HG02852 (cell line): ENCODE data around the gene WWTR1.

ENCODE experiments used
- ATAC-seq: cut with Tn5 transposase; IDR thresholded peaks from one replicate; pipeline ENCODE4 v1.9.1; 2021; ENCODE audit warnings: mild to moderate bottlenecking, moderate library complexity; ENCODE audit not compliant: unreplicated experiment

Gene WWTR1

DNA sequence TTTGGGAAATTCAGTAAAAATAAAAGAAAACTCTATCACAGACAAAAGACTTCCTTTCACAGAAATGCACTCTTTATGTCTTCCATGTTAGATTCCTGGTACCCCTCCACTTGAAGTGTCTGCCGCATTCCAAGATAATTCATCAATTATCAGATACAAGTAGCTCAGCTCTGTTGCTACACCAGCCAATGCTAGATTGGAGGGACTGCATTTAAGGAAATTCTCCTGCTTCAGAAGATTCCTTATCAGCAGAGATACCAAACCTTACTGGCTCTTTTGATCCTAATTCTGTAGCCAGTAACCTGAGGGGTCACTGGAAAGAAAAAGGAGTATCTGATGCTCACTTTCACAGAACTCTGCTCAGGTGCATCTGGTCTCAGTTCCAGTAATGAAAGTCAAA is 119.5 kb downstream of the WWTR1 start:
- ATAC-seq, result no peak

GRCh38 chr3:149536429-149536828 is 121.4 kb downstream of the WWTR1 start:
- no peak for ATAC-seq

DNA sequence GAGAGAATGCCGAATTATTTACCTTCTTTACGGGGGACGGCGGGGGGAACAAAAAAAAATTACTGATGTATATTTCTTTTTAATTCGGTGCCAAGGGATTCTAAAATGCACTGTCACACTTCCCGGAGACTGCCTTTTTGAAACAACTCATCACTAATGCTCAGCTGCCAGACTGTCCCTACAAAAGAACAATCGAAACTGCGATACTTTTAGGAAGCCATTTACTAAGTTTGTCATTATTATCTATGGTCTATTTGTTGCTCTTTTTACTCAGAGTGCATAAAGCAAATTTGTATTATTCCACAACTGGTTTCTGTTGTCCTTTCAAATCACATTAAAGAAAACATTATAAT is 122.5 kb downstream of the WWTR1 start:
- no peak for ATAC-seq

DNA sequence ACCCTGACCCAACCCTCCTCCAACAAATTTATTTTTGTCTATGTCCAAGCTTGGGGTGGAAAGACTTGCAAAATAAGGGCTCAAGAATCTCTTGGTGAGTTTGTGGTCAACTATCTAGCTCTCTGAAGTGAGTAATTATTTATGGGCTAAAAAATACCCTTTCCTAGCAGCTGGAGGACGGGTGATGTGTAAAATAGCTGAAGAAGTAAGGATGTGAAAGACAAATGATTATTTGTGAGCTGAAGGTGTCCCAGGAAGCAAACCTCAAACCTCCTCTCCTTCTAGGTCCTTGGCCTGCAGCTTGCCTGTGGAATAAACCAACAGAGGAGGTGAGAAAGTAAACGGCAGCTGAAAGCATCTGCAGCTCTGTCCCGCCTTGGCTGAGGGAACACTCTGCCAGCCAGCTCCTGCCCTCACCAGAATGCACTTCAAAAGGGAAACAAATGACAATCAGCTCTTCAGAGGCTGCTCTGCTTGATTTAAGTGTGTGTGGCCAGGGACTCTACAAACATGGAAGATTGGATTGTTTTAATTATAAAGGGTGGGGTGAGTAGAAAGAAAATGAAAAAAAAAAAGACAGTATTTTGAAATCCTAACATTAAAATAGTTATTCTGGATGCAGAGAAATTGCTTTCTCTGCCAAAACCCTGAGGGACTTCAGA is 123.0 kb downstream of the WWTR1 start:
- ATAC-seq, result no peak

- no peak for ATAC-seq
Observed at GRCh38 chr3:149534082-149534481, 123.7 kb downstream of the WWTR1 start.

DNA sequence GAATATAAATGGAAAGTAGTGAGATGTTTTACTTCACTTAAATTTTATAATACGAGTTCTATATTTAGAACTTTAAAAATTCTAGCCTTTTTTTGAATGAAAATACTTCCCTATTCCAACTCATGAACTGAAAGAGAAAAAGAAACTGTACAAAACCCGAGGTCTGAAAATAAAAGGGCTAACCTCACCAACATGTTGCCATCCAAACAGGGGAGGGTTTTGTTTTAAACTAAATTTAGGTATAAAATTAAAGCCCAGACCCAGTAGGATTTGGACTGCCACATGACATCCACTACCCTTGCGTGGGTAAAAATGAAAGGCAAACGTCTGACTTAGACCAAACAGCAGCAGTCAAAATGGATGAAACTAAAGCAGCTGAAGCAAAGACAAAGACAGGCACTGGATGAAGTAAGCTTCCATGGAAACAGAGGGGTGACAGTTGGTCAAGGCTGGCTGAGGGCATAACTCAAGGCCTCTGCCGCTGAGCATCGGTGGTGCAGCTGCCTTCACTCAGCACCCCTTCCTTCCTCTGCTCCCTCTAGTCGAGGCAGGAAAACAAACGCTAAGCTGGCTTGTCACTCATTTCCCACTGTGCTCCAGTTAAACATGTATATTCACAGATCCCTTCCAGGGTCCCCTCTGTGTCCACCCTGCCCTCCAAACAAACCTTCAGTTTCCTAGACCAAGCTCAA is 125.2 kb downstream of the WWTR1 start:
- peak; percentile 46 for ATAC-seq

GRCh38 chr3:149529099-149529498 is 128.7 kb downstream of the WWTR1 start:
- no peak for ATAC-seq

GRCh38 chr3:149528340-149528650 is 129.5 kb downstream of the WWTR1 start:
- no peak for ATAC-seq

DNA sequence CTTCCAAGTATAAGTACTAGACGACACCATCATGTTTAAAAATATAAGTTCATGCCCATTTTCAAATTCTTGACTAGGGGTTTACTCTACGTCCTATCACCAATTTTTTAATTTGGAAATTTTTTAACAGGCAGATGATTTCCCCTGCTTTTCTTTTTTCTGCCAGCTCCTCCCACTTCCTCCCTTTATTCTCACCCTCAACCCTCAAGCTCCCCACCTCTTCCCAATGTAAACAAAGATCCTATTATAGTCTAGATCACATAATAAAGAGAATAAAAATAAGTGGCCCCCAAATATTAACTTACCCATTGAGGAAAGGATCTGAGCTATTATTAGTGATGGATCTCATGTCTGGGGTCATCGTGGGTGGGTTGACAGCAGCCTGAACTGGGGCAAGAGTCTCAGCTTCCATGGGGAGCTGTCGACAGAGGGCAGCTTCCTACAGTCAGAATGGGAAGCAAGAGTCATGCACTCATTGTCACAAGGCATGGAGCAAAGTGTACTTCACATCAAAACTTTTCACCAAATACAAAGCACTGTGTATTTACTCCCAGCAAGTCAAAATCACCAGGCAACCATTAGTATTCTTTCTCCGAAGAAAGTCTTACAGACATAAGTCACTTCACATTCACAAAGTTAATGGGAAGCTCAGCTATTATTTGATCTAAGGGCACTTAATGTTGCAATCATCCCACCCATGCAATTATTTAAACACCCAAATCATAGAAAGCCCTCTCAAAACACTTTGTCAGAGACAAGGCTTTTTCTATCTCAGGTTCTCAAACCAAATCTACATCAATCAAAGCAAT is 130.1 kb downstream of the WWTR1 start:
- no peak for ATAC-seq

- no peak for ATAC-seq
Observed at GRCh38 chr3:149523512-149524299, 134.1 kb downstream of the WWTR1 start.

GRCh38 chr3:149519912-149520311 is 137.9 kb downstream of the WWTR1 start:
- no peak for ATAC-seq

GRCh38 chr3:149516920-149517319 is 140.9 kb downstream of the WWTR1 start:
- ATAC-seq, result no peak

GRCh38 chr3:149515249-149515648 is 142.6 kb downstream of the WWTR1 start:
- no peak for ATAC-seq

DNA sequence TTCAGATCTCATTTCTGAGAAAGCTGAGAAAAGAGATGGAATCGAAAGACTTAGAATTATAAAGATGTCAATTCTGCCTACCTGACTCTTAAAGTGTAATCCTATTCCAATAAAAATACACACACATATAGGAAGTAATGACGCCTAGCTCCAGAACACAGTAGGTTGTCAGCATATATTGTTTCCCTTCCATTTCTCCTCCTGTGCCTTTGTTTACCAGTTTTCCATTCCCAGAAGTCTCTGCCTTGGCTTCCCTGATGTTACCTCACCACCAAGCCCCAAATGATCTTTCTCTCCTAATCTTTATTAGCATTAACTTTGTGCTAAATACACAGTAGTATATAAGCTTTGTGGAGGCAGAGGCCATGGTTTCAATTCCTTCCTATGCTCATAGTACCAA is 143.4 kb downstream of the WWTR1 start:
- ATAC-seq, result no peak

DNA sequence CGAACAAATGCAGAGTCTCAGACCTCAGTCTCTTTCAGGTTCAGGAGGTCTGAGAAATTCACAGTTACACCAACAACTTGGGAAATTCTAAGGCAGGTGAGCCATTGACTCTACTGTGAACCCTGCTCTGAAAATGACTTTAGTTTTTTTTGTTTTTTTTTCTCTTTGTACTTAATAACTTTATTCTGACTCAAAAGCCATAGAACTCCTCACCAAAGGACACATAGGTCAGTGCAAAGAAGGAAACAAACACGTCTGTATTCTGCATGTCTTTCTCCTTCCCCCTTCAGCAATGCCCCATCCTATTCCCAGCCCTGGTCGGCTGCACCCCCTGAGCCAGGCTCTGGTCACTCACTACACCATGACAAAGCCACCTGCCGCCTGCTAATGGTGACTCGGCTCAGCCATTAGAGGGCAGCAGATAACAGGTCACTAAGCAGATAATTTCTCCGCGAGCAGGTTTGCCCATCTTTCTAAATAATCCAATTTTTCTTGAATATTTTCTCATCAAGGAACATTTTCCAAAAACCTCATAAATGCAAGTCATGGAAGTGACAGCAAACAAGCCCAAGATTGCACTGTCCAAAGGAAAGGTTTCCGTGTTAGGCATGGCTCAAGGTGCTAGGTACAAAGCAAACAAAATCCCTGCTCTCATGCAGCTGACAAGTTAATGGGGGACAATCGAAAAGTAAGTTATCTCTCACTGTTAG is 145.6 kb downstream of the WWTR1 start:
- peak; percentile 75 for ATAC-seq

GRCh38 chr3:149511040-149511626 is 146.7 kb downstream of the WWTR1 start:
- ATAC-seq, result no peak

- ATAC-seq, result no peak
Observed at GRCh38 chr3:149510480-149510879, 147.3 kb downstream of the WWTR1 start.

DNA sequence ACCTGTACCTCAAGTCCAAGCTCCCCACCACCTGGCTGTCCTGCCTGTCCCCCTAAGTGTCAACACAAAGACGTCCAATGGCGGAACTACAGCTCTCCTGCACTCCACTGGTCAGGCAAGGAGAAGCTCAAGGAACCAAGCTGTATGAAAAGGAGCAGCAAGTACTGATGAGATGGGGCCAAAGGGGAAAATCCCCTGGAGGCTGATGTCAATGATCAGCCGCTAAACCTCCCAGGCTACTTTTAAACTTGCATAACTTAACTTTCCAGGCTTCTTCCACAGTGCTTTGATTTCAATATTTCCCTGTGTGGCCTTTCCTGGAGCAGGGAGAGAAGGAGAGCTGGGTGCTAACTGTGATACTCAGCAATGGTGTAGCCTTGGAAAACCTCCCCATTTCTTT is 148.3 kb downstream of the WWTR1 start:
- no peak for ATAC-seq

DNA sequence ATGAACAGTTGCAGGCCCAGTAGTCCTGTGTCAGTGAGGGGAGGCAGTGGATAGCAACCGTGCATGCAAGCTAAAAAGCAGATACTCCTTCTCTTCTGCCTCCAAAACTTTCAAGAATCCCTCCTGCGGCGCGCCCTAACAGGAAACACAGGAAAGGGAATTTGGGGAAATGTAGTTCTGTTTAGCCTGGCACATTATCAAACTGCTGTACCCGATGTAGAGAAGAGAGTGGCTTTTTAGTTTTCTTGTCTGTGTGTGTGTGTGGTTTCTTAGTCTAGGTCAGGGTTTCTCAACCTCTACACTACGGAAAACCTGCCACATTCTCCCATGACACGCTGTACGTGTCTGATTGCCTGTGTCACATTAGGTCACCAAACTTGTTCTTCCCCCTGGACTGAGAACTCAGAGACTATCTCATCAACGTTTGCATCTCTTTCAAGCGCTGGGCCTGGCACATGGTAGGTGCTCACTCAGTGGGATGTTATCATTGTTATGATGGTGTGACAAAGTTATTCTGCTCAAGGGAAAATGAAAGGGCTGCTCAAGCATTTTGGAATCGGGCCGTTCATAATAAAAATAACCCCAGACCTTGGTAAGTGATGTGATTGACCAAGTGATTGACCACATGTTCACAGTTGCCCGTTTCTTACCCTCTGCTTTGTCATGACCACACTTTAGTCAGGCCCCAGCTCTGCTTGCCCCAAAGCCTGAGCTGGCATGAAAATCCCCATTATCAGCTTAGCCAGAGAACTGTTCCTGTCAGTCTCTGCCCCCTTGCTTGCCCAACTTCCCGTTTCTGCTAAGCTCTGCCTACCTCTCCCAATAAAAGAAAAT is 150.1 kb downstream of the WWTR1 start:
- no peak for ATAC-seq

DNA sequence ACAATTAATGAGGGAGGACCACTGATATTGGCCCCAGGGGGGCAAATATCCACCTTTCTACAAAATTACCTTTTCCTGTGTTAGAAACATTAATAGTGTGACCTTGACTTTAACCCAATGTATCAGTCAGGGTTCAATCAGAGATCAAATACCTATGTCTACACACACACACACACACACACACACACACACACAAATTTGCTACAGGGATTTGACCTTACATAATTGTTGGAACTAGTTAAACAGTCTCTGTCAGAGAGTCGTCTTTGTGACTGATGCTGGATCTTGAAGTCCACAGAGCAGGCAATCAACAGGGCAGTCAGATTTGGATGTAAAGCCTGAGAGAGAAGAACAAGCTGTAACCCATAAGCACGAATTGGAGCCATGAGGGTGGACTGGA is 150.9 kb downstream of the WWTR1 start:
- no peak for ATAC-seq
